ENCODE measurements around the gene SRP14. TPM values are rescaled to one million over a fixed set of nuclear protein-coding genes. Genes with fewer than 3 reads are reported as not detected.
A peak's percentile ranks its signal among the peaks of the same experiment; 100 is the strongest.

SRP14 gene
- total and polyA plus RNA-seq, 9 of the 15 experiments (the other 6 are each of a cell fraction or from before 2014, with no cell fraction given) = 161 to 1,097 (median 402) TPM

DNA sequence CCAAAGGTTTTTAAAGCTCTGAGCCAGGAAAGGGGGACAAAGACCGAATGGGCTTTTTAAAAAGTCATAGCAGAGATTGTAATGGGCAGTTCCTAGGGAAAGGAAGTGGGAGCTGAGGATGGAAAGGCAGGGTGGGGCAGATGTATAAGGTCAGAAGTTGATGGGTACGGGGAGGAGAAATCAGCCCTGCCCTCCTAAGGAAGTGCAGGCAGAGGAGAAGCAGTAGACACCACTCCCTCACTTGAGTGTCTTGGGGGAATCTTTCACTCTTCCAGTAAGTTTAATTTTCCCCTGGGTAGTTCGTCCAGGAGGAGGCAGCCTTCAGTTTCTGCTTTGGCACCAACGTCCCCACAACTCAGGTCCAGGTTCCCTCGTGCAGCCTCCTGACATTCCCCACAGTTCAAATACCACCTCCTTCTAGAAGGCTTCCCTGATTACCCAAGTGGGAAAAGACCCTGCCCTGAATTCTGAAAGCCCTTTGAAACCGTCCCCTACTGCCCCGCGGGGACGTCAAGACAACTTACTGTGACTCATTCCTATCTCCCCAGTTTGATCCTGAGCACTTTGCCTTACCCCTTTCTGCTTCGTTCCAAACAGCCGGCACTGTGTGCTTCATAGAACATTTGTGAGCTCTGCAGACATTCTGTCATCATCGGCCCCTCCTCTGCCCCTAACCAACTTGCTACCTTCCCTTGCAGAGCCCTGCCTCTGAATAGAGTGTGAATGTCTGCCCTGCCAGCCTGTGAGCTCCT is 14.3 kb upstream of the SRP14 start (continued):
- TF ChIP-seq CTCF (IDR thresholded peaks at IDR 0.05 in 2 of 3, conservative IDR thresholded peaks at IDR 0.05 in 1 of 3; ENCODE audit: insufficient read depth in 2 of 3, low read depth in 1 of 3, low read length in 3 of 3) = peak in 2 of 3 experiments; percentile 49 to 62; a peak in 4 of 6 replicates
- peak; percentile 46; the same call in 1 of the 2 replicates for TF ChIP-seq FOSL1 (tag; conservative IDR thresholded peaks at IDR 0.05)

DNA sequence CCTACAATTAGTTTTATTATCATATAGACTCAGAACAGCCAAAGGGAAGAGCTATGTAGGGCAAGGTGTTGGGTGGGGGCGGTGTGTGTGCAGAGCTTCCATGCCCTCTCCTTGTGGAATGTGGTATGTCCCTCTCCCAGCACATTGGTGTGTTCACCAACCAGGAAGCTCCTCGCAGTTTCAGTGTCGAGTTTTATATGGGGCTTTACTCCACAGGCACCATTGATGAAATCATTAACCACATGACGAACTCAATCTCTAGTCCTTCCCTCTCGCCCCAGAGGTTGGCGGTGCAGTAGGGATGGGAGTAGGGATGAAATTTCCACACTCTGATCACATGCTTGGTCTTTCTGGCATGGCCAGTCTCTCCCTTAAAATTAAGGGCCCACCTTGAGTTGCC is 13.6 kb upstream of the SRP14 start:
- Histone ChIP-seq H3K4me3 (no peak overlapping the region), H2AFZ (ENCODE audit: low read depth, low read length) (no peak overlapping the region), H3K27ac (ENCODE audit: extremely low read depth, low read depth, low read length) (no peak overlapping the region), H4K20me1 (replicated peaks; ENCODE audit: control insufficient read depth, insufficient read depth, low read length) (no peaks in the 10 kb centered on the region; the same call in 1 of the 2 replicates), H3K79me2 (ENCODE audit: control insufficient read depth, insufficient read depth, low read length) (no peaks in the 10 kb centered on the region), H3K4me2 (ENCODE audit: insufficient read depth, low read length) (no peak overlapping the region), H3K9ac (ENCODE audit: insufficient read depth in 1 of 2, low read depth in 2 of 2, low read length in 2 of 2) (no peak overlapping the region), H3K9me1 (ENCODE audit: control insufficient read depth, insufficient read depth, low read length) (no peaks in the 10 kb centered on the region), H3K36me3 (ENCODE audit: control insufficient read depth, insufficient read depth, low read length) (no peaks in the 10 kb centered on the region), H3K9me3 (replicated peaks; ENCODE audit: control insufficient read depth, insufficient read depth, low read depth, low read length) (no peaks in the 10 kb centered on the region), H3K4me1 (replicated peaks in 1 of 2; ENCODE audit: control insufficient read depth in 2 of 2, insufficient read depth in 2 of 2, low read length in 2 of 2) (peaks cover 0 to 14% of the 10 kb centered on the region in 2 experiments; a peak in 3 of 5 replicates), H3K27me3 (ENCODE audit: control insufficient read depth in 2 of 2, insufficient read depth in 2 of 2, low read length in 2 of 2) (no peaks in the 10 kb centered on the region)
- FAIRE-seq (no peak), DNase-seq (ENCODE audit: extremely low read depth in 1 of 4, low spot score in 3 of 4) (no peak), ATAC-seq (no peak)
- in situ Hi-C loops (cut with MboI) (loop anchor here (5.0 to 10.0 kb wide), 2 partner anchors 100 to 372 kb away; no protein-coding TSS in a partner anchor), intact Hi-C loops (cut with micrococcal nuclease) (loop anchor here (5.0 kb wide), 1 partner anchor 110 kb away; the partner anchor contains the start of gene BUB1B)
- no TSS peak for BruUV-seq (replicated peaks)
- POLR2A ChIA-PET = interaction anchor here (0.7 to 1.9 kb wide), 3 partner anchors 9 to 111 kb away, joined by 4 read pairs; no protein-coding TSS in a partner anchor
- 63% methylated on average over 6 of the region's 6 CpGs for WGBS (ENCODE audit: insufficient coverage, low coverage, missing lambda C conversion rate)
- CTCF ChIA-PET (ENCODE audit: low intra/inter-chr PET ratio) = no interaction called here
- TF ChIP-seq RAD21 (CRISPR knock-in tag; conservative IDR thresholded peaks at IDR 0.05 in 1 of 2, IDR thresholded peaks at IDR 0.05 in 1 of 2) (no peak), TGIF2 (CRISPR knock-in tag; IDR thresholded peaks at IDR 0.05) (no peak), DLX4 (CRISPR knock-in tag; IDR thresholded peaks at IDR 0.05) (no peak), TRIM28 (IDR thresholded peaks at IDR 0.05) (no peak), PHB2 (IDR thresholded peaks at IDR 0.05; ENCODE audit: low read depth) (no peak), CREM (IDR thresholded peaks at IDR 0.05; ENCODE audit: low read depth) (no peak), MLX (CRISPR knock-in tag; conservative IDR thresholded peaks at IDR 0.05) (no peak)
- TF ChIP-seq, protein P1, sequence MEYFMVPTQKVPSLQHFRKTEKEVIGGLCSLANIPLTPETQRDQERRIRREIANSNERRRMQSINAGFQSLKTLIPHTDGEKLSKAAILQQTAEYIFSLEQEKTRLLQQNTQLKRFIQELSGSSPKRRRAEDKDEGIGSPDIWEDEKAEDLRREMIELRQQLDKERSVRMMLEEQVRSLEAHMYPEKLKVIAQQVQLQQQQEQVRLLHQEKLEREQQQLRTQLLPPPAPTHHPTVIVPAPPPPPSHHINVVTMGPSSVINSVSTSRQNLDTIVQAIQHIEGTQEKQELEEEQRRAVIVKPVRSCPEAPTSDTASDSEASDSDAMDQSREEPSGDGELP (CRISPR knock-in tag; IDR thresholded peaks at IDR 0.05; ENCODE audit: borderline replicate concordance) = no peak
- TF ChIP-seq, protein P2, sequence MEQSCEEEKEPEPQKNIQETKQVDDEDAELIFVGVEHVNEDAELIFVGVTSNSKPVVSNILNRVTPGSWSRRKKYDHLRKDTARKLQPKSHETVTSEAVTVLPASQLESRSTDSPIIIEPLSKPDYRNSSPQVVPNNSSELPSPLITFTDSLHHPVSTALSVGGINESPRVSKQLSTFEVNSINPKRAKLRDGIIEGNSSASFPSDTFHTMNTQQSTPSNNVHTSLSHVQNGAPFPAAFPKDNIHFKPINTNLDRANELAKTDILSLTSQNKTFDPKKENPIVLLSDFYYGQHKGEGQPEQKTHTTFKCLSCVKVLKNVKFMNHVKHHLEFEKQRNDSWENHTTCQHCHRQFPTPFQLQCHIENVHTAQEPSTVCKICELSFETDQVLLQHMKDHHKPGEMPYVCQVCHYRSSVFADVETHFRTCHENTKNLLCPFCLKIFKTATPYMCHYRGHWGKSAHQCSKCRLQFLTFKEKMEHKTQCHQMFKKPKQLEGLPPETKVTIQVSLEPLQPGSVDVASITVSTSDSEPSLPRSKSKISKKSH (CRISPR knock-in tag; IDR thresholded peaks at IDR 0.05) = no peak

All from K562 (cell line).